Glutamatergic neuron (in vitro differentiated cells): ENCODE results near the gene DCLK1. TPM values are rescaled to one million over a fixed set of nuclear protein-coding genes. Genes with fewer than 3 reads are reported as not detected.

Experiments used
- DNase-seq: peaks from one replicate; pipeline ENCODE4 v3.0.0; 2022
- H3K27ac Mint-ChIP-seq: one replicate; pipeline ENCODE4 v1.8.0; 2020; ENCODE audit warnings: mild to moderate bottlenecking, mixed read lengths, inconsistent platforms; ENCODE audit not compliant: unreplicated experiment
- H3K27me3 Mint-ChIP-seq: one replicate; pipeline ENCODE4 v1.8.0; 2020; ENCODE audit warnings: mild to moderate bottlenecking, moderate library complexity, mixed read lengths, inconsistent platforms; ENCODE audit not compliant: unreplicated experiment
- H3K36me3 Mint-ChIP-seq: one replicate; pipeline ENCODE4 v1.8.0; 2020; ENCODE audit warnings: mild to moderate bottlenecking, mixed read lengths, inconsistent platforms; ENCODE audit not compliant: unreplicated experiment
- H3K4me1 Mint-ChIP-seq: one replicate; pipeline ENCODE4 v1.8.0; 2020; ENCODE audit warnings: mild to moderate bottlenecking, low read depth, mixed read lengths, inconsistent platforms; ENCODE audit not compliant: unreplicated experiment
- H3K4me3 Mint-ChIP-seq: one replicate; pipeline ENCODE4 v1.8.0; 2020; ENCODE audit warnings: mild to moderate bottlenecking, mixed read lengths, inconsistent platforms; ENCODE audit not compliant: unreplicated experiment
- H3K9me3 Mint-ChIP-seq: one replicate; pipeline ENCODE4 v1.8.0; 2020; ENCODE audit warnings: mild to moderate bottlenecking, moderate library complexity, mixed read lengths, inconsistent platforms; ENCODE audit not compliant: unreplicated experiment
- CTCF ChIP-seq: fragments of 200-600 bp; sonication (generic); IDR thresholded peaks from one replicate; pipeline ENCODE4 v1.5.0; 2021; ENCODE audit not compliant: partially characterized antibody, unreplicated experiment
- total RNA-seq: library from RNA; stranded (reverse); fragmentation: NEBNext Ultra II Directional; extraction: Animal tissue kit (Norgen Biotek cat#: 25700); gene quantifications from one replicate; pipeline ENCODE4 v1.2.1, GENCODE V29; 2021; ENCODE audit not compliant: unreplicated experiment

DCLK1 gene
- total RNA-seq, 1 donor from 2014 or later: 63.9 TPM

GRCh38 chr13:35731471-35731870 is 399.7 kb downstream of the DCLK1 start:
- H3K36me3 Mint-ChIP-seq: peaks cover 4% of the 10 kb centered on the region
- H3K27me3 Mint-ChIP-seq: peaks cover 5% of the 10 kb centered on the region
- H3K9me3 Mint-ChIP-seq: no peaks in the 10 kb centered on the region
- peaks cover 14% of the 10 kb centered on the region for H3K4me1 Mint-ChIP-seq
- no peak overlapping the region for H3K27ac Mint-ChIP-seq
- TF ChIP-seq CTCF: no peak
- DNase-seq: no peak
- H3K4me3 Mint-ChIP-seq: no peak overlapping the region

GRCh38 chr13:35729926-35730627 is 401.1 kb downstream of the DCLK1 start:
- peaks cover 14% of the 10 kb centered on the region for H3K4me1 Mint-ChIP-seq
- H3K4me3 Mint-ChIP-seq: no peak overlapping the region
- TF ChIP-seq CTCF: no peak
- peaks cover 5% of the 10 kb centered on the region for H3K27me3 Mint-ChIP-seq
- H3K9me3 Mint-ChIP-seq: no peaks in the 10 kb centered on the region
- DNase-seq: no peak
- peaks cover 4% of the 10 kb centered on the region for H3K36me3 Mint-ChIP-seq
- no peak overlapping the region for H3K27ac Mint-ChIP-seq

GRCh38 chr13:35727881-35728280 is 403.3 kb downstream of the DCLK1 start:
- Mint-ChIP-seq H3K4me1 (peaks cover 9% of the 10 kb centered on the region), H3K4me3 (no peak overlapping the region), H3K9me3 (no peaks in the 10 kb centered on the region), H3K27ac (no peak overlapping the region), H3K36me3 (no peaks in the 10 kb centered on the region), H3K27me3 (peaks cover 4% of the 10 kb centered on the region)
- no peak for DNase-seq
- TF ChIP-seq CTCF: no peak

GRCh38 chr13:35724446-35724845 is 406.7 kb downstream of the DCLK1 start:
- H3K27me3 Mint-ChIP-seq: peaks cover 4% of the 10 kb centered on the region
- H3K36me3 Mint-ChIP-seq: no peaks in the 10 kb centered on the region
- H3K4me3 Mint-ChIP-seq: no peak overlapping the region
- DNase-seq: no peak
- H3K27ac Mint-ChIP-seq: no peak overlapping the region
- no peaks in the 10 kb centered on the region for H3K9me3 Mint-ChIP-seq
- H3K4me1 Mint-ChIP-seq: peaks cover 19% of the 10 kb centered on the region
- TF ChIP-seq CTCF: no peak

GRCh38 chr13:35723821-35724220 is 407.4 kb downstream of the DCLK1 start:
- no peak for TF ChIP-seq CTCF
- DNase-seq: no peak
- Mint-ChIP-seq H3K36me3 (no peaks in the 10 kb centered on the region), H3K27me3 (peaks cover 4% of the 10 kb centered on the region), H3K9me3 (no peaks in the 10 kb centered on the region), H3K4me1 (peaks cover 22% of the 10 kb centered on the region), H3K27ac (no peak overlapping the region), H3K4me3 (no peak overlapping the region)
